Measurements from ENCODE around the gene TSPEAR. TPM values are rescaled to one million over a fixed set of nuclear protein-coding genes. Genes with fewer than 3 reads are reported as not detected.

Gene TSPEAR
- polyA plus RNA-seq, 1 of the 3 experiments (the other 2 are of a cell fraction) = 0.08 TPM

GRCh38 chr21:44549525-44550211 is 161.7 kb downstream of the TSPEAR start:
- Histone ChIP-seq H3K9me3 (no peaks in the 10 kb centered on the region), H3K36me3 (replicated peaks in 1 of 2; ENCODE audit: control insufficient read depth in 1 of 2, insufficient read depth in 2 of 2, low read length in 1 of 2) (no peaks in the 10 kb centered on the region), H2AFZ (ENCODE audit: low read depth) (no peak overlapping the region), H3K4me3 (ENCODE audit: low read depth in 2 of 2, low read length in 1 of 2) (no peak overlapping the region), H4K20me1 (ENCODE audit: insufficient read depth) (no peaks in the 10 kb centered on the region), H3K9ac (no peak overlapping the region), H3F3A (replicated peaks; ENCODE audit: insufficient read depth) (no peaks in the 10 kb centered on the region), H3K27me3 (ENCODE audit: insufficient read depth) (peaks cover 31% of the 10 kb centered on the region), H3K79me2 (ENCODE audit: insufficient read depth) (no peaks in the 10 kb centered on the region), H3K4me2 (no peak overlapping the region), H3K4me1 (ENCODE audit: control insufficient read depth in 1 of 2, insufficient read depth in 2 of 2, low read depth in 1 of 2, low read length in 1 of 2) (no peaks in the 10 kb centered on the region), H3K9me2 (no peaks in the 10 kb centered on the region), H3K27ac (ENCODE audit: low read depth in 2 of 2, low read length in 1 of 2) (no peak overlapping the region)
- DNase-seq = no peak
- ChIA-PET CTCF (interaction anchor here (1.0 kb wide), 1 partner anchor 40 kb away, joined by 3 read pairs; no protein-coding TSS in a partner anchor), POLR2A (no interaction called here)
- TF ChIP-seq FOXJ3 (CRISPR knock-in tag; IDR thresholded peaks at IDR 0.05) (no peak), GATA2 (CRISPR knock-in tag; IDR thresholded peaks at IDR 0.05) (no peak), TEAD4 (IDR thresholded peaks at IDR 0.05; ENCODE audit: borderline replicate concordance, insufficient read depth) (no peak), NFIC (IDR thresholded peaks at IDR 0.05; ENCODE audit: borderline replicate concordance) (no peak), EZH2phosphoT487 (IDR thresholded peaks at IDR 0.05; ENCODE audit: borderline replicate concordance, low read depth) (no peak), FOXM1 (IDR thresholded peaks at IDR 0.05; ENCODE audit: low read depth) (no peak), USF2 (IDR thresholded peaks at IDR 0.05; ENCODE audit: borderline replicate concordance, low read depth, low read length) (no peak), PBX3 (IDR thresholded peaks at IDR 0.05) (no peak), FOSL2 (IDR thresholded peaks at IDR 0.05; ENCODE audit: borderline replicate concordance, low read depth) (no peak), MXI1 (IDR thresholded peaks at IDR 0.05; ENCODE audit: low read depth, low read length) (no peak), ELF1 (IDR thresholded peaks at IDR 0.05) (no peak), ZBTB33 (IDR thresholded peaks at IDR 0.05; ENCODE audit: borderline replicate concordance, low read depth) (no peak), POLR2AphosphoS5 (IDR thresholded peaks at IDR 0.05; ENCODE audit: low read depth, low read length) (no peak), TAF1 (IDR thresholded peaks at IDR 0.05; ENCODE audit: borderline replicate concordance, low read depth, low read length) (no peak), SMC3 (IDR thresholded peaks at IDR 0.05; ENCODE audit: low read depth, low read length) (no peak), REST (IDR thresholded peaks at IDR 0.05; ENCODE audit: low read depth, low read length) (no peak), USF1 (IDR thresholded peaks at IDR 0.05; ENCODE audit: borderline replicate concordance, low read depth) (no peak), CTCF (IDR thresholded peaks at IDR 0.05) (no peak), RCOR1 (IDR thresholded peaks at IDR 0.05; ENCODE audit: low read length) (no peak)
- WGBS (ENCODE audit: low lambda C conversion rate) = 45% methylated on average over 14 of the region's 25 CpGs

Data from SK-N-SH (cell line).